Activated naive CD4-positive, alpha-beta T cell treated with anti-CD3 and anti-CD28 coated beads for 36 hours (primary cell): ENCODE results near the gene CHIC2. TPM values are rescaled to one million over a fixed set of nuclear protein-coding genes. Genes with fewer than 3 reads are reported as not detected.

Source experiments
- CTCF ChIA-PET: fragments of 350-600 bp; sonication (Branson Sonifier 250); formaldehyde crosslinking; loops from one replicate; lab custom pipeline; 2021; ENCODE audit warnings: antibody characterized with exemption; lab: Charles Lee
- DNase-seq: peaks from one replicate; pipeline ENCODE4 v3.0.0-alpha.2; 2020
- H3K27ac Mint-ChIP-seq: one replicate; pipeline ENCODE4 v1.8.0; 2021; ENCODE audit warnings: mild to moderate bottlenecking, mixed read lengths
- H3K27me3 Mint-ChIP-seq: one replicate; pipeline ENCODE4 v1.8.0; 2021; ENCODE audit warnings: low read depth, mixed read lengths
- H3K36me3 Mint-ChIP-seq: one replicate; pipeline ENCODE4 v1.8.0; 2021; ENCODE audit warnings: low read depth, mixed read lengths
- H3K4me1 Mint-ChIP-seq: one replicate; pipeline ENCODE4 v1.8.0; 2021; ENCODE audit warnings: low read depth, mixed read lengths
- H3K4me3 Mint-ChIP-seq: one replicate; pipeline ENCODE4 v1.8.0; 2021; ENCODE audit warnings: mild to moderate bottlenecking, moderate library complexity, mixed read lengths
- H3K9me3 Mint-ChIP-seq: one replicate; pipeline ENCODE4 v1.8.0; 2021; ENCODE audit warnings: mixed read lengths
- intact Hi-C: fragments of 100-400 bp; cut with micrococcal nuclease; formaldehyde crosslinking; loops from one replicate; pipeline ENCODE4 v1.15.1; 2023
- total RNA-seq, 2 experiments: library from RNA; stranded (reverse); gene quantifications; one replicate each; pipeline ENCODE4 v1.2.3, GENCODE V29; 2021

Gene CHIC2
- total RNA-seq, 2 experiments from 2014 or later, result 7.2 to 7.6 TPM

DNA sequence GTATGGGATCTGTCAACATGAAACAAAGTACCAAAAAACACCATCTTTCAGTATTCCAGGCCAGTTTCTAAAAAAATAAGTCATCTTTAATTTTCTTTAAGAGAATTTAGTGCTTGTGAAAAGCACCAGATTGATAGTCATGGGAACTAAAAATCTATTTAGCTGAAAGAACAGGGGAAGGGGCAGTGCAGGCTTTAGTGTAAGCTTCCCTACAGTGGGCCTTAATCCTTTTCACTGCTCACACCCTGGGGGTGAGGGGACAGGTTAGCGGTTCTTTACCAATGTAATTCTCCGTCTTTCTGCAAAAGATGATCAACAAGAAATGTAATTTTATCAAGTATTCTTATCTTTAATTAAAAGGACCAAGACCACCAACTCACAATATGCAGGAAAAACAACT, 47.1 kb downstream of the CHIC2 start:
- Mint-ChIP-seq H3K27me3 (no peaks in the 10 kb centered on the region), H3K4me3 (no peak overlapping the region), H3K36me3 (peaks cover 3% of the 10 kb centered on the region), H3K4me1 (peaks cover 4% of the 10 kb centered on the region), H3K9me3 (no peaks in the 10 kb centered on the region), H3K27ac (no peak overlapping the region)
- no peak for DNase-seq
- CTCF ChIA-PET, result interaction anchor here (1.1 kb wide), 1 partner anchor 10 kb away, joined by 5 read pairs; no protein-coding TSS in a partner anchor
- intact Hi-C loops, result no loop called here

DNA sequence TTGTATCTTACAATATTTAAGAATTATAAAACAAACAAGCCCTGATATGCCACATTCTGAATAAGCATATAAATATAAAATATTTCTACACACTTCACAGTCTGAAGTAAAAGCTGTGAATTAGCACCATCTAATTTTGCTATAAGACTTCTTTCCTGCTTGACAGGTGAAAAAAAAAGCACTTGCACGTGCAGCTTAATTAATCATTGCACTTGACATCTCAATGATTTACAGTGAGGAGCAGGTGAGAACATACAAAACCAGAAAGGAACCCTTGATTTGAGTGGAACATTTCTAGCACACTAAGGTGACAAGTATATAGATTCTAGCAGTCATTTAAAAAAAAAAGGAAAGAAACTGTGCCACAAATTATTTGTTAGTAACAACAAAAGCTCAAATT, 47.9 kb downstream of the CHIC2 start:
- Mint-ChIP-seq H3K4me3 (no peak overlapping the region), H3K36me3 (peaks cover 3% of the 10 kb centered on the region), H3K4me1 (peaks cover 4% of the 10 kb centered on the region), H3K27ac (no peak overlapping the region), H3K9me3 (no peaks in the 10 kb centered on the region), H3K27me3 (no peaks in the 10 kb centered on the region)
- CTCF ChIA-PET, result interaction anchor here (1.1 to 1.5 kb wide), 2 partner anchors 9 to 87 kb away, joined by 3 to 5 read pairs; no protein-coding TSS in a partner anchor
- intact Hi-C loops, result no loop called here
- DNase-seq, result no peak

DNA sequence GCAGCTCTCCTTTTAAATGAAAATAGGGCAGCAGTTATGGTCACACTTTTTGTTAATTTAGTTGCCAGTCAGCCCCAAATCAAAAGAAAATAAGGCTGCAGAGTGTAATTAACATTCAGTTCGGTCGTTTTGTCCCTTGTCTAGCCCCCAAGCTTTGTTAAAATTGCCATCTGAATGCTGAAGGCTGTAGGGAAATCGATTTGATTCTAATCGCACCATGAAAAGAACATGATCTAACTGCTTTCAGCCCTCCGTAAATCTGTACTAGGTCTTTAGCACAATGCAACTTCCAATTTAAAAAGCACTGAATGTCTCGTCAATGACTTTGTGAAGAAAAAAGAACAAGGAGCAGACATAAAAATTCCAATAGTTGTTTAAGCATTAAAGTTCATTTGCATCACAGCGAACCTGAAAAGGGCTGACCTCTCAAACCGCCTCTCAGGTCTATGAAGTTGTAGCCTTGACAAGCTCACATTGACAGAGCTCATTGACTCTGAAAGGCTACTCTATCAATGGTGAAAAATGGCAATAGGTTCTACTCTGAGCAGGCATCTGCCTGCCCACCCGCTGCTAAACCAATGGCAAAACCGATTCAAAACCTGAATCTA, 48.9 kb downstream of the CHIC2 start:
- peaks cover 3% of the 10 kb centered on the region for H3K36me3 Mint-ChIP-seq
- peaks cover 4% of the 10 kb centered on the region for H3K4me1 Mint-ChIP-seq

DNA sequence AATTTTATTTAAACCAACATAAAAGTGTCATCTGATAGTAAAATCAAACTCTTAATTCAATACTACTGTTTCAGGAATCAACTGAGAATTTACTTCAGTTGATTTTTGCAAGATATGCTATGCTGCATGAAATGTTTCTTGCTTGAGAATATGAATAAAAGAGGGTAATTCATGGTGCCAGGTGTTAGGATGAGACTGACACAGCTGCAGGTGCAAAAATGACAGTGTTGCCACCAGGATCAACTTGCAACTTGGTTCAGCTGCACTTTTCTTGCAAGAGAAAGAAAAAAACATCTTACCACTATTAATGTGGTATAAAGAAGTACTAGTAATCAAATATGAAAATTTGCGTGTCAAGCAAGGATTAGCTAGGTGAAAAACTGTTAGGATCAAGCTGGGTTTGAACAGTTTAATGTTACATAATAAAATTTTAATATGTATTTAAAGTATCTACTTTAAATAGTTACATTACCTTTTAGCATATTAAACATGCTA, 49.7 kb downstream of the CHIC2 start:
- H3K27me3 Mint-ChIP-seq, result no peaks in the 10 kb centered on the region
- CTCF ChIA-PET, result no interaction called here

More for the DNA sequence above, 48.9 kb downstream of the CHIC2 start:
- no peak overlapping the region for H3K4me3 Mint-ChIP-seq
- CTCF ChIA-PET, result interaction anchor here (1.5 kb wide), 1 partner anchor 86 kb away, joined by 3 read pairs; no protein-coding TSS in a partner anchor
- no peak overlapping the region for H3K27ac Mint-ChIP-seq
- no peaks in the 10 kb centered on the region for H3K27me3 Mint-ChIP-seq
- H3K9me3 Mint-ChIP-seq, result no peaks in the 10 kb centered on the region
- no peak for DNase-seq
- intact Hi-C loops, result no loop called here

DNA sequence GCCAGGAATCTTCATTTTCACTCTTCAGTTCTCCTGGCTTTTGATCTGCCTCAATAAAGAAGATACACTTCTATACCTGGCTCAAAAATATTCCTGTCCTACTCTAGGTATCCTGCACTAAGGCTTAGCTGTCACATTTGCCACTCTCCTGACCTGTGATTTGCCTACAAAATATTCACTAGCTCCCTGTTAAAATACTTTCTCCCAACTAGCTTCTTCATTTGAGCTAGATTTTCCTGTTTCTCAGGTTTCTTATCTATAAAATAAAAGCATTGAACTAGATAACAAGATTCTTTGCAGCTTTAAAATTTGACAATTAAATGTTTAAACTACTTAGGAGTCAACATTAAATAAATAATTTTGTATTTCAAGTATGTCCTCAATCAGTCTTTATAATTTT, 53.2 kb downstream of the CHIC2 start:
- intact Hi-C loops, result no loop called here
- CTCF ChIA-PET, result no interaction called here
- H3K27me3 Mint-ChIP-seq, result no peaks in the 10 kb centered on the region
- no peak overlapping the region for H3K4me3 Mint-ChIP-seq
- no peaks in the 10 kb centered on the region for H3K9me3 Mint-ChIP-seq
- peaks cover 10% of the 10 kb centered on the region for H3K36me3 Mint-ChIP-seq
- DNase-seq, result no peak
- H3K4me1 Mint-ChIP-seq, result peaks cover 5% of the 10 kb centered on the region
- no peak overlapping the region for H3K27ac Mint-ChIP-seq

More for the DNA sequence above, 49.7 kb downstream of the CHIC2 start:
- peaks cover 3% of the 10 kb centered on the region for H3K36me3 Mint-ChIP-seq
- no peak for DNase-seq
- H3K4me3 Mint-ChIP-seq, result no peak overlapping the region
- peaks cover 4% of the 10 kb centered on the region for H3K4me1 Mint-ChIP-seq
- intact Hi-C loops, result no loop called here
- H3K9me3 Mint-ChIP-seq, result no peaks in the 10 kb centered on the region
- no peak overlapping the region for H3K27ac Mint-ChIP-seq

DNA sequence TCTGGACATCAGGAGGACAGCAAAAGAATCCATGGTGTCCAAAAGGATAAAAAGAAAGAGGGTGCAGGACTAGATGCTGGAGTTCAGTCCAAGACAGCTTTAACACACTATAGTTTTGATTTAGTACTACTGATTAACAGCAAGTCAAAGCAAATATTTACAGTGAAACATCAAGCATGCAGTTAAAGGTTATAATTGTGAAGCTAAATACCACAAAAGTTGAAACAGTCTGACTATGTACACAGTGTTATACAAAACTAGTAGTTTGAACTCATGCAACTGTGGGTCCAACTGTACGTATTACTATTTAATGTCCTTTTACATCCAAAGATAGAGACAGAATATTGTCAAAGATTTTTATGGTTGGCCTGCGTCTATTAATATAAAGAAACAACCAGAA, 57.6 kb downstream of the CHIC2 start:
- no peaks in the 10 kb centered on the region for H3K27me3 Mint-ChIP-seq
- DNase-seq, result no peak
- CTCF ChIA-PET, result interaction anchor here (0.7 to 2.0 kb wide), 3 partner anchors 10 to 77 kb away, joined by 3 to 6 read pairs (median 5); no protein-coding TSS in a partner anchor
- intact Hi-C loops, result no loop called here
- H3K4me3 Mint-ChIP-seq, result no peak overlapping the region
- H3K9me3 Mint-ChIP-seq, result no peaks in the 10 kb centered on the region
- peaks cover 14% of the 10 kb centered on the region for H3K36me3 Mint-ChIP-seq
- peaks cover 4% of the 10 kb centered on the region for H3K4me1 Mint-ChIP-seq
- no peak overlapping the region for H3K27ac Mint-ChIP-seq

DNA sequence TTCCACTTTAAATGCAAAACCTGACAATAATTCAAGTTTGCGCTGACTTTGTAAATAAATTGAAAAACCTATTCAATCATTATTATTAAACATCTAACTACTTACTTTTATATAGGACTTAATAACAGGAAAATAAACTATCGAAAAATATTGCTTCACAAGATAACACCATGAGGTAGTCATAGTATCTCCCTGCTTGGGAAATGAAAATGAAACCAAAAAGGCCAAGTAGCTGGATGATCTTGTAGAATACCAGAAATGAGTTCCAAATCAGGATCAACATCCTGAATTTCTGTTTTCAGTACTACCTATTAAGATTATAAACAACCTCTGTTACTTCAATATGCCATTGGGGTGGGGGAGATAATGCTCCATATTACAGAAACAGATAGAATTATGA, 58.9 kb downstream of the CHIC2 start:
- Mint-ChIP-seq H3K27me3 (no peaks in the 10 kb centered on the region), H3K4me1 (peaks cover 4% of the 10 kb centered on the region), H3K27ac (no peak overlapping the region), H3K9me3 (no peaks in the 10 kb centered on the region), H3K4me3 (no peak overlapping the region), H3K36me3 (peaks cover 19% of the 10 kb centered on the region)
- DNase-seq, result no peak
- CTCF ChIA-PET, result no interaction called here
- intact Hi-C loops, result no loop called here

DNA sequence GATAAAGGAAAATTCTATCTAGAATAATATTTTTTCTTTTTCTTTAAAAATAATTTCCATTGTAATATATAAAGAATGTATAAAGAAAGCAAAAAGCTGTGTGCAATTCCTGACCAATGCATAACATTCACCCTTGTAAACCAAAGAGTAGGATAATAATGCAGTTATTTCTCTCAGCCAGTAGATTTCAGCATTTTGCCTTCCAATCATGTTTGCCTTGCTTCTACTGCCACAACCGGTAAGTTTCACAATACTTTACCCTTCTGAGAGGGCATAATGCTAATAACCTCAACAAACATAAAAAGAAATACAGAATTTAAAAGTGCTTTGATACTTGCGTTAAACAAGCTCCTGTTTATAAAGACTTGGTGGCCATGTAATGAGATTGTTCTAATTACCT, 59.9 kb downstream of the CHIC2 start:
- no peak for DNase-seq
- intact Hi-C loops, result no loop called here
- Mint-ChIP-seq H3K4me3 (no peak overlapping the region), H3K9me3 (no peaks in the 10 kb centered on the region), H3K27me3 (no peaks in the 10 kb centered on the region), H3K4me1 (peaks cover 6% of the 10 kb centered on the region), H3K36me3 (peaks cover 21% of the 10 kb centered on the region), H3K27ac (no peak overlapping the region)
- CTCF ChIA-PET, result interaction anchor here (1.3 kb wide), 1 partner anchor 12 kb away, joined by 3 read pairs; no protein-coding TSS in a partner anchor

DNA sequence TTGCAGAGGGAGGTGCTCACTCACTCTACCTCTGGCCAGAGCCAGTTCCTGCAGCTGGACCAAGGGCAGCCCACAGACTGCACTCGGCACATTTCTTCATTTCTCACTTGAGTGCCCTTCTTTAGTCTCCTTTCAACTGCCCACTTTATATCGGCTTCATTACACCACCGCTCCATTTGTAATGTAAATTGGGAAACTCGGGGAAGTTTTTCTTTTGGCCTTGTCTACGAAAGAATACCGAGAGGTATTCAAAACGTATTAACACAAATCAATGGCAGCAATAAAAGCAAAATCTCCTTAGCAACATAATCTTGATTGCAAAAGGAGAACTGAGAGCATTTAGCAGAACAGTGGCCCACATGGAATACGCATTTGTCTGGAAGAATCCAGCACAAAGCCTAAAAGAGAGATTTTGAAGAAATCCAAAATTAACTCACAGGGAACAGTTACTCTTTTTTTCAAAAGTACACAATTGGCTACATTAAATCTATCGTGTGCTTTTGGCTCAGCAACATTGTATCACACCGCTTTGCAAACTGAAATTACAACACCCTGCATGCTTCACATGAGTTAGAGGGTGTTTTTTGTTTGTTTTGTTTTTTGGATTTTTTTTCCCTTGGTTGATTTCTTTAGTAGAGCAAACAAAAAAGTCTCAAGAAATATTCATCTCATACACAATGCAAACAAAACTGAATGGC, 62.6 kb downstream of the CHIC2 start:
- H3K36me3 Mint-ChIP-seq, result peaks cover 22% of the 10 kb centered on the region
- no peak overlapping the region for H3K4me3 Mint-ChIP-seq
- no peaks in the 10 kb centered on the region for H3K9me3 Mint-ChIP-seq
- DNase-seq, result no peak
- intact Hi-C loops, result no loop called here
- CTCF ChIA-PET, result no interaction called here
- no peak overlapping the region for H3K27ac Mint-ChIP-seq
- peaks cover 6% of the 10 kb centered on the region for H3K4me1 Mint-ChIP-seq
- H3K27me3 Mint-ChIP-seq, result no peaks in the 10 kb centered on the region

DNA sequence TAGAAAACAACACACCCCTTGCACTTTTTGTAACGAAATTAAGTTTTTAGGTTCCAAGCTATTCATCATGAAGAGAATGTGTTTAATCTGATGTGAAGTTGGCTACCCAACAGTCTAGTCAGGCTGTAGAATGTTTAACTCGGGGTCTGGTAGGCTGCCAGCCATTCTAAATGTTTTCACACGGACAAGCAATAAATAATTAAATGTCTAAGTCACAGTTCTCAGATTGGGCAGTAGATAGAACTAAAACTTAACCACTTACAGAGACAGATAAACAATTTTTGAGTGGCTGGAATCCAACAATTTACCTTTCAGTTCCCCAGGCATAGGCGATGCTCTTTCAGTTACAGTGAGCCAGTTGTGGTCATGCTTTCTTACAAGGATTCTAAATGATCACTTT, 66.5 kb downstream of the CHIC2 start:
- Mint-ChIP-seq H3K27ac (no peak overlapping the region), H3K9me3 (no peaks in the 10 kb centered on the region), H3K36me3 (peaks cover 17% of the 10 kb centered on the region), H3K4me3 (no peak overlapping the region), H3K4me1 (peaks cover 2% of the 10 kb centered on the region), H3K27me3 (no peaks in the 10 kb centered on the region)
- CTCF ChIA-PET, result no interaction called here
- intact Hi-C loops, result no loop called here
- no peak for DNase-seq

DNA sequence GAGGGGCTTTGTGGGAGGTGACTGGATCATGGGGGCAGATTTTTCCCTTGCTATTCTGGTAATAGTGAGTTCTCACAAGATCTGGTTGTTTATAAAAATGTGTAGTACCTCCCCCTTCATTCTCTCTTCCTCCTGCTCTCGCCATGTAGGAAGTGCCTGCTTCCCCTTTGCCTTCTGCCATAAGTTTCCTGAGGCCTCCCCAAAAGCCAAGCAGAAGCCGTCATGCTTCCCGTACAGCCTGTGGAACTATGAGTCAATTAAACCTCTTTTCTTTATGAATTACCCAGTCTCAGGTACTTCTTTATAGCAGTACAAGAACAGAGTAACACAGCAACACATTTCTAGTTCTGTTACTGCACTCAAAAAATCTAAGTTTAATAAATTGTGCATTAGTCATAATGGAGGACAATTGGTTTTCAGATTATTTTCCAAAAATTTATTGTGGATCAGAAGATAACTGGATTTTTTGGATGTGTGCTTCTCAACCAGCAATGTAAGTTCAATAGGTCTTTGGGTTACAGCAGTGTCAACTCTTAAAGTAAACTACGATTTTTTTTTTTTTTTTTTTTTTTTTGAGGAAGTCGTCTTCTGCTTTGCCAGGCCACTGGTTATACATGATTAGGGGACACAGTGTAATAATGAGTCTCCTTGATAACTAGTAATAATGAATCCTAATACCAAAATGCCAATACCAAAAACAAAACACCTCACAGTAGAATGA, 69.9 kb downstream of the CHIC2 start:
- H3K4me1 Mint-ChIP-seq, result no peaks in the 10 kb centered on the region
- CTCF ChIA-PET, result interaction anchor here (0.6 to 1.0 kb wide), 2 partner anchors 8 to 239 kb away, joined by 3 to 4 read pairs; no protein-coding TSS in a partner anchor
- H3K27ac Mint-ChIP-seq, result no peak overlapping the region
- H3K9me3 Mint-ChIP-seq, result no peaks in the 10 kb centered on the region
- no peak overlapping the region for H3K4me3 Mint-ChIP-seq
- H3K36me3 Mint-ChIP-seq, result peaks cover 7% of the 10 kb centered on the region
- intact Hi-C loops, result no loop called here
- no peaks in the 10 kb centered on the region for H3K27me3 Mint-ChIP-seq
- no peak for DNase-seq

DNA sequence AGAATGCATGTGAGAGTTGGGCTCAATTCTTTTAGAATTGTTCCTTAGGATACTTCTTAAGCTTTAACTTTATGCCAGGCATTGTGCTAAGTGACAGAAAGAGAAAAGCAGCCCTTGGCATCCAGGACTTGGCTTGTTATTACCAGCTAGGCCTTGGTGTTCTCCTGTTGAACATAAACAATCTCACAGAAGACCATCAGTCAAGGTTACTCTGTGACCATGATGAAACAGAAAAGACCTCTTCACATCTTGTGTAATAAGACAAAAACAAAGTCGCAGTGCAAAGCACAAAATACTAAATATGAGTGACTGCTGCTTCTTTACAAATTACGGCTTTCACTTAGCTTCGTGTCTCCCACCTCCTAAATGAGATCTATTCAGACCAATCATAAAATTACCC, 71.6 kb downstream of the CHIC2 start:
- H3K27ac Mint-ChIP-seq, result no peak overlapping the region

More for the DNA sequence above, 71.6 kb downstream of the CHIC2 start:
- no peaks in the 10 kb centered on the region for H3K4me1 Mint-ChIP-seq
- DNase-seq, result no peak
- H3K36me3 Mint-ChIP-seq, result peaks cover 4% of the 10 kb centered on the region
- intact Hi-C loops, result no loop called here
- no peaks in the 10 kb centered on the region for H3K9me3 Mint-ChIP-seq
- no peaks in the 10 kb centered on the region for H3K27me3 Mint-ChIP-seq
- CTCF ChIA-PET, result interaction anchor here (0.7 kb wide), 1 partner anchor 12 kb away, joined by 3 read pairs; no protein-coding TSS in a partner anchor
- H3K4me3 Mint-ChIP-seq, result no peak overlapping the region
